ENCODE results near the gene UBE2J2.
"Not testable (repeated sequence)": the region's sequence is repeated elsewhere in the genome, so short reads cannot be mapped to it uniquely, and the experiment has no call there.

Gene UBE2J2

DNA sequence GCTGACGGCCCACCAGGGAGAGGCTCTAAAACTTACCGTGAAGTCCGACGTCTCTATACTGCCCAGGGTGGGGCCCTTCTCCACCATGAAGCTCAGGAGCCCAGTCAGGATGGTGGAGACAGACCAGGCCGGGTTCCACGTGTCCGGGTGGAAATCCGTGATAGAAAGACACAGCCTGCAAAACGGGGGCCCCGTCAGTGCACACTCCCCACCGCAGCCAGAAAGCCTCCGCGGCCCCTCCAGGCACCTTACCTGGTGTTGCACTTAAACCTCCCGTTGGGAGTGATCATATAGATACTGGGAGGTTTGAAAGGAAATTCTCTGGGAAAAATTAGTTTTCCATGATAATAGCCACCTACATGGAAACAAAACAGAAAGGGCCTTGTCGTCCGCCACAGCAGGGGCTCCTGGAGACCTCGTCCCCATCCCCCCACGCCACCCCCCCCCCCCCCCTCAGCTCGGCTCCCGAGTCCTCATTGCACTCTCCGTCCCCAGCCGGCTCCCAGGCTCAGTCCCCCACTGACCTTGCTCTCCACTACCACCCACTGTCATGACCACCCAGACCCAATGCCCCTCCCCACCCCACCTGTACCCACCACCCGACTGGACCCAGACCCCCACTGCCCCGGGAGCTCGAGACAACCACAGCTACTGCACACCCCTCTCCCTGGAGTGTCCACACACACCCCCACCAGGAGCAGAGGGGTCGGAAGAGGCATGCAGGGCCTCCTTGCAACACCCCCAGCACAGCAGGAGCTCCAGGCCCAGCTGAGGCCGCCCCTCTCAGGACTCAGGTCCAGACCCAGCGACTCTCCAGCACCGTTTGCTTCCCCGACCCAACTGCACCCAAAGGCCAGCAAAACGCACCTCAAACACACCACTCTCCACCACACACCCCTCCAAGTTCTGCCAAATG, 16.4 kb downstream of the UBE2J2 start:
- DNase-seq (ENCODE audit: low read depth, low spot score): no peak

DNA sequence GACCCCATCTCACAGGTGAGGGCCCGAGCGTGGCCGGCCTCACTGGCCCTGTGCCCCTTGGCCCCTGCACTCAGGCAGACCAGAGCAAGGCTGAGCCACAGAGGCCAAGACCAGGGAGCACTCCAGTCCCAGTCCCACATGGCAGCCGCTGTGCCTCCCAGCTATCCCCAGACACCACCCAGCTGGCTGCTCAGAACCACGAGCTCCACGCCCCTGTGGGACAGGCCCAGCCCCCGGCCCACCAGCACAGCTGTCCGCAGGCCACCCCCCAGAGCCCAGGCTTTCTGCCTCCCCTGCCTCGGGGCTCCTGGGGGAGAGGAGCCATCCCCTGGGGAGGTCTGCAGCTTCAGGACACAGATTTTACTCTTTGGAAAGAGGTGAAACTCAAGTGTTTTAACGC, 18.0 kb downstream of the UBE2J2 start:
- no peak for DNase-seq (ENCODE audit: low read depth, low spot score)

DNA sequence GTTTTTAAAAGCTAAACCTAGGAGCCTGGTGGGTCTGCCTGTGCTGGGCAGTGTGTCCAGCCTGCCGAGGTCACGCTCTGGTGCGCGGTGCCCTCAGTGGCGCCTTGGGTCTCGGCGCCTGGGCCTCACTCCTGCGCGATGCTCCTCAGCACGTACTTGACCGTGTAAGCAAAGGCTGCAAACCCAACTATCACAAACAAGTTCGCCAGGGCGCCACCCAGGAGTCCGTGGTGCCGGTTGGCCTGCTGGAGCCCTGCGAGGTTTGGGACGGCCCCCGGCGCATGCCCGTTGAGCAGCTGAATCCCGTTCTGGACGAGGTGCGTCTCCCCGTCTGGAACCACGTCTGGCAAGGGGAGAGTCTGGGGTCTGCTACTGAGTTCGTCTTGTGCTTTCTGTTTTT, 18.6 kb downstream of the UBE2J2 start:
- DNase-seq (ENCODE audit: low read depth, low spot score): no peak

DNA sequence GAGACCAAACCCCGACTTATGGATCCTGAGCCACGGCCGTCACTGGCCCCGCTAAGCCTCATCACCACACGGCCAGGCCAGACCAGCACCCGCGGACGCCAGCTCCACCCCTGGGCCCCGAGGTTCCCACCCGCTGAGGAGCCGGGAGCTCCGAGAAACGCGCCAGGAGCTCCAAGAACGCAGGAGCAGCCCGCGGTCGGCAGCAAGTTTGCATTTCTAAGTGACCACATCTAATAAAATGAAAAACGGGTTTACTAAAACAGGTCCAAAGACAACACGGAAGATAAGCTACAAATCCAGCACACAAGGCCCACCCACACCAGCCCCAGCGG, 19.0 kb downstream of the UBE2J2 start:
- no peak for DNase-seq (ENCODE audit: low read depth, low spot score)

DNA sequence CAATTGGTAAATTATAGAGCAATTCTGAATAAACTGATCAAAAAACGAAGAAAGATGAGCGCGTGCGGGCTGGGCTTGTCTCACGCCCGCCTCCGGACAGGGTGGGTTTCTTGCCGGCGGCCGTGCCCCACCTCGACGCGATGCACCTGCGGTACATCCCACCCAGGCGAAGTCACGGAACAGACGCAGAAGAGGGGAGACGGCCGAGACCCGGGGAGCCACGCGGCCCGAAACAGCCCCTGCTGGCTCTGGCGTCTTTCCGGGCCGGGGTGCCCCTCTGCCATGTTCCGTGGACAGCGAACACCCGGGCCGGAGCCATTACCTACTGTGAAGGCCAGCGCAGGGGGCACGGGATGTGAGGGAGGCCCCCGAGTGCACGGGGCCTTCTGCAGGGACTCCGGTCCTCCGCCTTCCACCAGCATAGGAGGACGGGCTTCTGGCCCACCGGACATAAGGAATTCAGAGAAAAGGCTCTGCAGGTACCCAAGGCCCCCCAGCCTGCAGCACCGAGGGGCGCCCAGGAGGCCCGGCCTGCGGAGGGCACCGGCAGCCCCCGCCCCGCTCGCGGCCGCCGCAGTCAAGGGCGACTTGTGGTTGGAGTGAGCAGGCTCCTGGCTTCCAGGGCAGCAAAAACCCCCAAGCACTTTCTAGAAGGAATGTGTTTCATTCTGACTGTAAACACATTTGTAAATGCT, 19.5 kb downstream of the UBE2J2 start:
- no peak for DNase-seq (ENCODE audit: low read depth, low spot score)

DNA sequence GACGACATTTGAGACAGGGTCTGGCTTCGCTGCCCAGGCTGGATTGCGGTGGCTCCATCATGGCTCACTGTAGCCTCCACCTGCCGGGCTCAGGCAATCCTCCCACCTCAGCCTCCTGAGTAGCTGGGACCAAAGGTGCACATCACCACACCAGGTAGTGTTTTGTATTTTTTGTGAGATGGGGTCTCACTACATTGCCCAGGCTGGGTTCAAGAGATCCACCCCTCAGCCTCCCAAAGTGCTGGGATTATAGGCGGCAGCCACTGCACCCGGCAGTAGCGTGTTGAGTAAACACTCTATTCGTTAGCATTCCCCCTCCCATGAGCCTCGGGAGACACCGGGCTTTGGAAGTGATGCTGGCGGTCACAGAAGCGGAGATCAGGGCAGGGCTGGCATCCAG, 20.3 kb downstream of the UBE2J2 start:
- no peak for DNase-seq (ENCODE audit: low read depth, low spot score)

- DNase-seq (ENCODE audit: low read depth, low spot score): peak; percentile 31
These were observed 22.8 kb downstream of the UBE2J2 start for GRCh38 chr1:1250786-1251284.

GRCh38 chr1:1248009-1248913, 25.4 kb downstream of the UBE2J2 start:
- not testable (repeated sequence) for DNase-seq (ENCODE audit: low read depth, low spot score)

- no peak for DNase-seq (ENCODE audit: low read depth, low spot score)
These were observed 26.2 kb downstream of the UBE2J2 start for GRCh38 chr1:1247341-1247913.

GRCh38 chr1:1246577-1247340, 26.9 kb downstream of the UBE2J2 start, which contains the start of gene C1QTNF12:
Gene C1QTNF12 (minus strand): TSS chr1:1246722. CDS start chr1:1246690, 32 bp downstream.
- DNase-seq (ENCODE audit: low read depth, low spot score): no peak

GRCh38 chr1:1245817-1246576, 27.7 kb downstream of the UBE2J2 start:
- no peak for DNase-seq (ENCODE audit: low read depth, low spot score)

GRCh38 chr1:1245178-1245816, 28.4 kb downstream of the UBE2J2 start:
- DNase-seq (ENCODE audit: low read depth, low spot score): no peak

- DNase-seq (ENCODE audit: low read depth, low spot score): no peak
These were observed 29.4 kb downstream of the UBE2J2 start for GRCh38 chr1:1244192-1244811.

GRCh38 chr1:1243807-1244191, 29.9 kb downstream of the UBE2J2 start:
- no peak for DNase-seq (ENCODE audit: low read depth, low spot score)

DNA sequence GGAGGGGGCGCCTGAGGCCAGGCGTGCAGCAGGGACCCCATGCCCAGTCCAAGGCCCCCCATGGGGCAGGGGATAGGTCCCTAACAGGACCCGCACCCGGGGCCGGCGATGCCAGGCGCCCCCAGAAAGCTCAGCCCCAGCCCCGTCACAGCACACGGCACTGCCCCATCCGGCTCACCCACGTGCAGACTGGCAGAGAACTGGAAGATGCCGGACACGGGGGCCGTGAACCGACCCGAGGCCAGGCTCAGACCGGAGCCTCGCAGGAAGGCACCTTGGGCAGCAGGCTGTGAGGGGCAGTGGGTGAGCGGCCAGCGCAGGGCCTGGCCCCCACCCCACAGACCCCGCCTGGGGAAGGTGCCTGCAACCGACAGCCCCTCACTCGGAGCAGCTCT, 30.4 kb downstream of the UBE2J2 start:
- DNase-seq (ENCODE audit: low read depth, low spot score): no peak

DNA sequence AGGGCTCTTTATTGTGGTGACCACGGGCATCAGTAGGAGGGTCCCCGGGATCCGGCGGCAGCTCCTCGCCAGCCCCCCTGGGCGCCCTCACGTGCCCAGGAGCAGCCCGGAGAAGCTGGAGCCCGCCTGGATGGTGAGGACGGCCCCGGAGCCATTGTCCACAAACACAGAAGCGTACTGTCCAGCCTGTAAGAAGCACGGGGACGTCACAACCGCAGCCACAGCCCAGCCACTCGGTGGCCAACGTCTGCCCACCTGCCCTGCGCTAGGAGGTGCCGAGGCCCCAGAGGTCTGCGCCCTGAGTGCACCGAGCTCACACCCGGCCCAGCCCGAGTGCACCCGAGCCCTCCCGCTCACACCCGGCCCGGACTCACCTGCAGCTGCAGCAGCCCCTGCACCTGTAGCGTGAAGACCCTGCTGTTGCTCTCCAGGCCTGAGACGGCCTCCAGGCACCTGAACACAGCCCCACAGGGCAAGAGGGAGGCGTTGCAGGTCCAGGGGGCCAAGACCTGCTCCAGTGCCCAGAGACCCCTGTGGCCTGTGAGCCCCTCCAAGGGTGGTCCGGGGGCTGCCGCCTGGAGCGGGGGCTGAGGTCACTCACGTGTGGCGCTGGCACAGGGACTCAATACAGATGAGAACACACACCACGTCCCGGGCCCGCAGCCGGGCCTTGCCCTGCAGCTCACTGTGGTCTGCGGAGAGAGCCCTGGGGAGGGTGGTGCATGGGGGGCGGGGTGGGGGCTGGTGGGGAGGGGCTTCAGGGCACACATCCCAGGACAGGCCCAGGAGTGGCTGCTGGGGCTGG, 31.0 kb downstream of the UBE2J2 start:
- no peak for DNase-seq (ENCODE audit: low read depth, low spot score)

- DNase-seq (ENCODE audit: low read depth, low spot score): no peak
These were observed 31.9 kb downstream of the UBE2J2 start for GRCh38 chr1:1241588-1242219.

Data from activated naive CD8-positive, alpha-beta T cell treated with anti-CD3 and anti-CD28 coated beads, Interleukin-2, amount 50 U/mL, for 16 hours (primary cell).